SK-N-SH (cell line): ENCODE measurements around the gene CXorf38.

Experiments
- EP300 ChIP-seq, 2 experiments: IDR thresholded peaks; 2 replicates each; pipeline versions ENCODE4 v1.4.0 to v1.6.1; 2012; ENCODE audit warnings: borderline replicate concordance in 1 of 2, low read depth in 1 of 2, low read length in 1 of 2
- NFIC ChIP-seq: IDR thresholded peaks from 2 replicates; pipeline ENCODE4 v1.4.0; 2012; ENCODE audit warnings: borderline replicate concordance
- POLR2AphosphoS5 ChIP-seq: IDR thresholded peaks from 2 replicates; pipeline ENCODE4 v1.6.1; 2012; ENCODE audit warnings: low read depth, low read length
- TCF12 ChIP-seq: IDR thresholded peaks from 2 replicates; pipeline ENCODE4 v1.4.0; 2012
- YY1 ChIP-seq: IDR thresholded peaks from 2 replicates; pipeline ENCODE4 v1.4.0; 2012; ENCODE audit warnings: low read depth, mild to moderate bottlenecking
- TF ChIP-seq, protein P1 (sequence below): fragments of 200-600 bp; sonication (generic); IDR thresholded peaks from 2 replicates; pipeline ENCODE4 v1.6.1; 2017; ENCODE audit warnings: antibody characterized with exemption, mild to moderate bottlenecking, moderate library complexity
- TF ChIP-seq, protein P2 (sequence below): IDR thresholded peaks from 2 replicates; pipeline ENCODE4 v1.4.0; 2012; ENCODE audit warnings: low read depth

DNA sequence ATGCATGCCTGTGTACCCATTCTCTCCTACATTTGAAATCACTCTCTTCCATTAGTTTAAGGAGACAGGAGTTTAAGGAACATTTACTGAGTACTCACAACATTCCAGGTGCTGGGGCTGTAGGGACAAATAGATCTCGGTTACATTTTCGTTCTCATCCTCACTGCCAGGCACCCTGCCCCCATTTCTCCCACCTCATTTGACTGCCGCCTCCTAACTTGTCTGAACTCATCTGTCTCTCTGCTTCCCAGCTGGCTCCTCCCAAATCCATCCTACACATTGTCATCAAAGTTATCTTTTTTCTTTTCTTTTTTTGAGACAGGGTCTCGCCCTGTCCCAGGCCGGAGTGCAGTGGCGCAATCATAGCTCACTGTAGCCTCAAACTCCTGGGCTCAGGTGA lies 43.9 kb downstream of the CXorf38 start:
- TF ChIP-seq POLR2AphosphoS5 (no peak), EP300 (IDR thresholded peaks at IDR 0.05; ENCODE audit: borderline replicate concordance in 1 of 2, low read depth in 1 of 2, low read length in 1 of 2) (no peak), YY1 (no peak), TCF12 (no peak), NFIC (no peak)
- TF ChIP-seq, protein P1, sequence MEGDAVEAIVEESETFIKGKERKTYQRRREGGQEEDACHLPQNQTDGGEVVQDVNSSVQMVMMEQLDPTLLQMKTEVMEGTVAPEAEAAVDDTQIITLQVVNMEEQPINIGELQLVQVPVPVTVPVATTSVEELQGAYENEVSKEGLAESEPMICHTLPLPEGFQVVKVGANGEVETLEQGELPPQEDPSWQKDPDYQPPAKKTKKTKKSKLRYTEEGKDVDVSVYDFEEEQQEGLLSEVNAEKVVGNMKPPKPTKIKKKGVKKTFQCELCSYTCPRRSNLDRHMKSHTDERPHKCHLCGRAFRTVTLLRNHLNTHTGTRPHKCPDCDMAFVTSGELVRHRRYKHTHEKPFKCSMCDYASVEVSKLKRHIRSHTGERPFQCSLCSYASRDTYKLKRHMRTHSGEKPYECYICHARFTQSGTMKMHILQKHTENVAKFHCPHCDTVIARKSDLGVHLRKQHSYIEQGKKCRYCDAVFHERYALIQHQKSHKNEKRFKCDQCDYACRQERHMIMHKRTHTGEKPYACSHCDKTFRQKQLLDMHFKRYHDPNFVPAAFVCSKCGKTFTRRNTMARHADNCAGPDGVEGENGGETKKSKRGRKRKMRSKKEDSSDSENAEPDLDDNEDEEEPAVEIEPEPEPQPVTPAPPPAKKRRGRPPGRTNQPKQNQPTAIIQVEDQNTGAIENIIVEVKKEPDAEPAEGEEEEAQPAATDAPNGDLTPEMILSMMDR: no peak
- TF ChIP-seq, protein P2, sequence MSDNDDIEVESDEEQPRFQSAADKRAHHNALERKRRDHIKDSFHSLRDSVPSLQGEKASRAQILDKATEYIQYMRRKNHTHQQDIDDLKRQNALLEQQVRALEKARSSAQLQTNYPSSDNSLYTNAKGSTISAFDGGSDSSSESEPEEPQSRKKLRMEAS: no peak
